CD4-positive, alpha-beta T cell (primary cell): ENCODE measurements around the gene BTRC. TPM values are rescaled to one million over a fixed set of nuclear protein-coding genes. Genes with fewer than 3 reads are reported as not detected.

ENCODE experiments used
- ATAC-seq: fragments of 200-7000 bp; cut with Tn5 transposase; one replicate; pipeline ENCODE4 v1.10.0; 2022; ENCODE audit warnings: mild to moderate bottlenecking; ENCODE audit not compliant: poor library complexity
- CTCF ChIA-PET: fragments of 350-600 bp; sonication (Branson Sonifier 250); formaldehyde crosslinking; loops from one replicate; lab custom pipeline; 2021; ENCODE audit warnings: antibody characterized with exemption, inconsistent platforms; lab: Charles Lee
- POLR2A ChIA-PET: fragments of 350-600 bp; sonication (Branson Sonifier 250); formaldehyde crosslinking; loops from one replicate; lab custom pipeline; 2021; ENCODE audit warnings: antibody characterized with exemption, inconsistent platforms; lab: Charles Lee
- DNase-seq, 14 experiments: peaks; one replicate each; pipeline ENCODE4 v3.0.0-alpha.2; 2013 to 2020; ENCODE audit warnings: mixed read lengths in 2 of 14
- H3K27ac ChIP-seq, 2 donors: one replicate each; pipeline versions ENCODE4 v1.5.1 to v1.7.0; 2013; ENCODE audit warnings: low read length in 2 of 2, low read depth in 1 of 2, mild to moderate bottlenecking in 1 of 2
- H3K27me3 ChIP-seq, 2 experiments: 1 replicate in 1 of 2; 2 replicates in 1 of 2; pipeline versions ENCODE4 v1.6.1 to v1.7.0; 2013; ENCODE audit warnings: low read length in 2 of 2, control low read depth in 1 of 2, mild to moderate bottlenecking in 1 of 2, moderate library complexity in 1 of 2; ENCODE audit not compliant: insufficient read depth in 2 of 2, control insufficient read depth in 1 of 2
- H3K36me3 ChIP-seq: one replicate; pipeline ENCODE4 v1.6.1; 2013; ENCODE audit warnings: low read length, control low read depth; ENCODE audit not compliant: insufficient read depth
- H3K4me1 ChIP-seq: one replicate; pipeline ENCODE4 v1.6.1; 2013; ENCODE audit warnings: low read length, control low read depth; ENCODE audit not compliant: insufficient read depth
- H3K4me3 ChIP-seq: one replicate; pipeline ENCODE4 v1.5.1; 2013; ENCODE audit warnings: mild to moderate bottlenecking, low read length, moderate library complexity
- H3K9me3 ChIP-seq, 2 experiments: 1 replicate in 1 of 2; 2 replicates in 1 of 2; pipeline versions ENCODE4 v1.6.1 to v1.7.0; 2013; ENCODE audit warnings: low read length in 2 of 2, mild to moderate bottlenecking in 2 of 2, control low read depth in 1 of 2, moderate library complexity in 1 of 2; ENCODE audit not compliant: control insufficient read depth in 1 of 2, insufficient read depth in 1 of 2
- H3K27ac Mint-ChIP-seq: one replicate; pipeline ENCODE4 v1.8.0; 2020; ENCODE audit warnings: mixed read lengths
- H3K27me3 Mint-ChIP-seq: one replicate; pipeline ENCODE4 v1.8.0; 2021; ENCODE audit warnings: mixed read lengths
- H3K36me3 Mint-ChIP-seq: one replicate; pipeline ENCODE4 v1.8.0; 2021; ENCODE audit warnings: low read depth, mixed read lengths
- H3K4me1 Mint-ChIP-seq: one replicate; pipeline ENCODE4 v1.8.0; 2021; ENCODE audit warnings: low read depth, mixed read lengths
- H3K4me3 Mint-ChIP-seq: one replicate; pipeline ENCODE4 v1.8.0; 2020; ENCODE audit warnings: mild to moderate bottlenecking, mixed read lengths
- H3K9me3 Mint-ChIP-seq: one replicate; pipeline ENCODE4 v1.8.0; 2020; ENCODE audit warnings: mixed read lengths
- intact Hi-C, 2 experiments: fragments of 100-400 bp; cut with DNase I in 1 of 2; cut with micrococcal nuclease in 1 of 2; formaldehyde crosslinking; loops; one replicate each; pipeline versions ENCODE4 v1.15.1 to v1.9.0; 2023 to 2025; cut with DNase I, micrococcal nuclease
- total RNA-seq, 174 experiments: library from RNA in 2 of 174; stranded (reverse) in 2 of 174; gene quantifications; one replicate each; pipeline ENCODE4 v1.2.3 and lab custom pipeline; 2021 to 2026
- TF ChIP-seq, protein P1 (sequence below): fragments of 200-600 bp; IDR thresholded peaks from one replicate; pipeline ENCODE4 v1.8.0; 2022; ENCODE audit warnings: antibody characterized with exemption, mild to moderate bottlenecking

BTRC gene
- total RNA-seq, 2 experiments from 2014 or later = 13.1 to 13.2 TPM

DNA sequence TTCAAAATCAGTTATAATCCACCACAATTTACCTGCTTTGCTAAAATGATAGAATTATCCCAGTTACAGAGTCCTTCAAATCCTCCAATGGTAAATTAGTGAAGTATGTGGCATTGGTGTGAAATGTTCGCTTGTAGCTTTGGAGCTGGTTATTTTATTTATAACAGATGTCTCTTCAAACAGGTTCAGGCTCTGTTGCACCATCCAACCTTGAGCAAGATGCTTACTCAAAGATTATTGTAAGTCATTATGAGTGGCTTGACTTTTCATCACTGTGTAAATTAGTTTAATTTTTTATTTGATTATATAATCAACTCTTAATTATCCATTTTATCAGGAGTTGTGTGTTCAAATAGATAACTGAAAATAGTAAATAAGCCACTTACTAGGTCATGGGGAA, 99.4 kb downstream of the BTRC start:
- TF ChIP-seq, protein P1, sequence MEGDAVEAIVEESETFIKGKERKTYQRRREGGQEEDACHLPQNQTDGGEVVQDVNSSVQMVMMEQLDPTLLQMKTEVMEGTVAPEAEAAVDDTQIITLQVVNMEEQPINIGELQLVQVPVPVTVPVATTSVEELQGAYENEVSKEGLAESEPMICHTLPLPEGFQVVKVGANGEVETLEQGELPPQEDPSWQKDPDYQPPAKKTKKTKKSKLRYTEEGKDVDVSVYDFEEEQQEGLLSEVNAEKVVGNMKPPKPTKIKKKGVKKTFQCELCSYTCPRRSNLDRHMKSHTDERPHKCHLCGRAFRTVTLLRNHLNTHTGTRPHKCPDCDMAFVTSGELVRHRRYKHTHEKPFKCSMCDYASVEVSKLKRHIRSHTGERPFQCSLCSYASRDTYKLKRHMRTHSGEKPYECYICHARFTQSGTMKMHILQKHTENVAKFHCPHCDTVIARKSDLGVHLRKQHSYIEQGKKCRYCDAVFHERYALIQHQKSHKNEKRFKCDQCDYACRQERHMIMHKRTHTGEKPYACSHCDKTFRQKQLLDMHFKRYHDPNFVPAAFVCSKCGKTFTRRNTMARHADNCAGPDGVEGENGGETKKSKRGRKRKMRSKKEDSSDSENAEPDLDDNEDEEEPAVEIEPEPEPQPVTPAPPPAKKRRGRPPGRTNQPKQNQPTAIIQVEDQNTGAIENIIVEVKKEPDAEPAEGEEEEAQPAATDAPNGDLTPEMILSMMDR = no peak
- Mint-ChIP-seq H3K27ac (no peak overlapping the region), H3K4me1 (peaks cover 34% of the 10 kb centered on the region), H3K4me3 (no peak overlapping the region), H3K9me3 (no peaks in the 10 kb centered on the region), H3K27me3 (no peaks in the 10 kb centered on the region), H3K36me3 (no peaks in the 10 kb centered on the region)
- POLR2A ChIA-PET = interaction anchor here (0.6 to 1.2 kb wide), 2 partner anchors 9 to 153 kb away, joined by 3 read pairs; no protein-coding TSS in a partner anchor
- no peaks in the 10 kb centered on the region for H3K36me3 ChIP-seq
- no peak overlapping the region for H3K27ac ChIP-seq
- no peaks in the 10 kb centered on the region for H3K9me3 ChIP-seq
- intact Hi-C loops = loop anchor here in 1 of 2 experiments (10.0 kb wide), 1 partner anchor 59 kb away; no protein-coding TSS in a partner anchor
- CTCF ChIA-PET = interaction anchor here (1.2 to 3.3 kb wide), 3 partner anchors 13 to 240 kb away, joined by 3 to 14 read pairs (median 4); no protein-coding TSS in a partner anchor
- peaks cover 10% of the 10 kb centered on the region for H3K4me1 ChIP-seq
- no peak overlapping the region for H3K4me3 ChIP-seq
- ATAC-seq = no peak
- no peaks in the 10 kb centered on the region for H3K27me3 ChIP-seq
- DNase-seq = no peak

DNA sequence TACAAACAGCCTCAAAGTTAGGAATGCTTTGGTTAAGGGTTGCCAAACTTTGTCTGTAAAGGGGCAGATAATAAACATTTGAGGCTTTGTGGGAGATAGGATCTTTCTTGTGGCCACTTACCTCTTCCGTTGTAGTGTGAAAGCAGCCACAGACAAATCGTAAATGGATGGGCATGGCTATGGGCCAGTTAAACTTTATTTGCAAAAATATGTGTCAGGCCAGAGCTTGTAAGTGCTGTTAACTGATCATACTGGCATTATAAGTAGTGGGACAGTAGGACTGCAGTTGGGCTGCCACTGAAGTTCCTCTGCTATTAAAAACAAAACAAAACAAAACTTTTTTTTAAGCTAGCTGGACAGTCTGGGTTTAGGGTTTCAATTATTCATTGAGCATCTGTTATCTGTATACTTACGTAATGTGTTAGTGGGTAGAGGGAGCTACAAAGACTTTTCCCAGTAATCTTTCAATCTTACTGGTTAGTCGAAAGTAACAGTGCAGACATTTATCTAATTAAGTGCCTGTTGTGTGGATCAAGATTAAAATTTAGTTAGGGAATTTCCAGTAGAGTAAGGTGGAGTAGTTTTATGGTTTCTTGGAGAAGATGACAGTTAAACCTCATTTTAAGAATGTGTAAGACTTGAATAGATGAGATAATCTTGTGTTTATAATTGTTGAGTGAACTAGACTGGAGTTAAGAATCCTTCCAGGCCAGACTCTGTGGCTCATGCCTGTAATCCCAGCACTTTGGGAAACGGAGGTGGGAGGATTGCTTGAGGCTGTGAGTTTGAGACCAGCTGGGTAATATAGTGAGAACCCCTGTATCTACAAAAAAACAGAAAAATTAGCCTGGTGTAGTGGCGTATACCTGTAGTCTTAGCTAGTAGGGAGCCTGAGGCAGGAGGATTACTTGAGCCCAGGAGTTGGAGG, 100.1 kb downstream of the BTRC start:
- Histone ChIP-seq H3K27ac (no peak overlapping the region), H3K4me3 (no peak overlapping the region), H3K9me3 (no peaks in the 10 kb centered on the region), H3K36me3 (no peaks in the 10 kb centered on the region), H3K27me3 (no peaks in the 10 kb centered on the region), H3K4me1 (peaks cover 10% of the 10 kb centered on the region)
- ATAC-seq = no peak
- H3K27me3 Mint-ChIP-seq = no peaks in the 10 kb centered on the region
- peaks cover 34% of the 10 kb centered on the region for H3K4me1 Mint-ChIP-seq
- ChIA-PET POLR2A (interaction anchor here (1.2 kb wide), 1 partner anchor 10 kb away, joined by 3 read pairs; no protein-coding TSS in a partner anchor), CTCF (interaction anchor here (1.2 to 3.3 kb wide), 3 partner anchors 12 to 240 kb away, joined by 3 to 14 read pairs (median 4); no protein-coding TSS in a partner anchor)
- H3K4me3 Mint-ChIP-seq = no peak overlapping the region
- TF ChIP-seq, protein P1 = no peak
- H3K36me3 Mint-ChIP-seq = no peaks in the 10 kb centered on the region
- H3K27ac Mint-ChIP-seq = no peak overlapping the region
- H3K9me3 Mint-ChIP-seq = no peaks in the 10 kb centered on the region
- intact Hi-C loops = loop anchor here in 1 of 2 experiments (10.0 kb wide), 1 partner anchor 59 kb away; no protein-coding TSS in a partner anchor
- DNase-seq = peak in 3 of 14 experiments; percentile 4 to 21 (median 16)

DNA sequence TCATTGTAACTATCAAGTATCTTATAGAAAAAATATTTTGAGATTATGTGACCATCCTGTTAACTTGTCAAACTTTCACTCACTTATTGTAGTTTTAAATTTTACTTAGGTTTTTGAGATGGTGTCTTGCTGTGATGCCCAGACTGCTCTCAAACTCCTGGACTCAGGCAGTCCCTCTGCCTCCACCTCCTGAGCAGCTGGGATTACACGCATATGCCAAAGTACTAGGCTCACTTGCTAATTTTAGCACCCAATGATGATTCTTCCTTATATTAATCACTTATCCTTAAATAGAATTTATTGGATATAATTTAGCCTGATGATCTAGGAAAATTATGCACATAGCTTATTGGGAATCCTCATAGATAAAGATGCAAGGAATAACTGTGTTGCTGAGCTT, 104.9 kb downstream of the BTRC start:
- Mint-ChIP-seq H3K27ac (no peak overlapping the region), H3K36me3 (peaks cover 7% of the 10 kb centered on the region), H3K4me1 (peaks cover 11% of the 10 kb centered on the region), H3K4me3 (no peak overlapping the region), H3K9me3 (no peaks in the 10 kb centered on the region), H3K27me3 (no peaks in the 10 kb centered on the region)
- H3K4me1 ChIP-seq = peaks cover 1% of the 10 kb centered on the region
- CTCF ChIA-PET = interaction anchor here (1.1 kb wide), 1 partner anchor 15 kb away, joined by 3 read pairs; no protein-coding TSS in a partner anchor
- H3K27me3 ChIP-seq = no peaks in the 10 kb centered on the region
- no peaks in the 10 kb centered on the region for H3K9me3 ChIP-seq
- H3K4me3 ChIP-seq = no peak overlapping the region
- no peaks in the 10 kb centered on the region for H3K36me3 ChIP-seq
- DNase-seq = no peak
- no peak overlapping the region for H3K27ac ChIP-seq
- TF ChIP-seq, protein P1 = no peak
- ATAC-seq = no peak
- intact Hi-C loops = loop anchor here in 1 of 2 experiments (10.0 kb wide), 1 partner anchor 64 kb away; no protein-coding TSS in a partner anchor
- POLR2A ChIA-PET = no interaction called here
